Astrocyte (in vitro differentiated cells and primary cell): ENCODE data around the gene RBM38.

Experiments
- EZH2 ChIP-seq: IDR thresholded peaks from 2 replicates; pipeline ENCODE4 v1.6.1; 2012; ENCODE audit warnings: mild to moderate bottlenecking, low read length, inconsistent platforms; ENCODE audit not compliant: insufficient read depth
- TF ChIP-seq, protein P1 (sequence below): IDR thresholded peaks from 2 replicates; pipeline ENCODE4 v1.5.1; 2011; ENCODE audit warnings: low read depth, mild to moderate bottlenecking, inconsistent platforms, low read length, moderate library complexity; ENCODE audit not compliant: insufficient read depth

DNA sequence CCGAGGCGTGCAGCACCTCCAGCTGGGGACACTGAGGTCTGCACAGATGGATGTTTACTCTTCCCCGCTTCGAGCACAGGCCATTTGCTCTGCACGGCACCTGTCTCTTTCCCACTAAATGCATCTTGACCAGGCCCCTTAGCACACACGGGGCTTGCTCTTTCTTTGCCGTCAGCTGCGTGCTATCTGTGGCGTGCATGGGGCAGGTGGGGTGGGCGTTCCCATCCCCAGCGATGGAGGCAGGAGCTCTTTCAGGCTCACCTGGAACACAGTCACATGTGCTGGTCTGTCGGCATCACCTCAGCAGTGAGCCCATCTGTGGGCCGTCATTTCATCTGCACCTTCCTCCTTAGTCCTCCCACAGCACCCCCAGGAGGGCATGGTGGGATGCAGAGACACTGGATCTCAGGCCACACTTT is 35.1 kb downstream of the RBM38 start:
- TF ChIP-seq, protein P1, sequence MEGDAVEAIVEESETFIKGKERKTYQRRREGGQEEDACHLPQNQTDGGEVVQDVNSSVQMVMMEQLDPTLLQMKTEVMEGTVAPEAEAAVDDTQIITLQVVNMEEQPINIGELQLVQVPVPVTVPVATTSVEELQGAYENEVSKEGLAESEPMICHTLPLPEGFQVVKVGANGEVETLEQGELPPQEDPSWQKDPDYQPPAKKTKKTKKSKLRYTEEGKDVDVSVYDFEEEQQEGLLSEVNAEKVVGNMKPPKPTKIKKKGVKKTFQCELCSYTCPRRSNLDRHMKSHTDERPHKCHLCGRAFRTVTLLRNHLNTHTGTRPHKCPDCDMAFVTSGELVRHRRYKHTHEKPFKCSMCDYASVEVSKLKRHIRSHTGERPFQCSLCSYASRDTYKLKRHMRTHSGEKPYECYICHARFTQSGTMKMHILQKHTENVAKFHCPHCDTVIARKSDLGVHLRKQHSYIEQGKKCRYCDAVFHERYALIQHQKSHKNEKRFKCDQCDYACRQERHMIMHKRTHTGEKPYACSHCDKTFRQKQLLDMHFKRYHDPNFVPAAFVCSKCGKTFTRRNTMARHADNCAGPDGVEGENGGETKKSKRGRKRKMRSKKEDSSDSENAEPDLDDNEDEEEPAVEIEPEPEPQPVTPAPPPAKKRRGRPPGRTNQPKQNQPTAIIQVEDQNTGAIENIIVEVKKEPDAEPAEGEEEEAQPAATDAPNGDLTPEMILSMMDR, result no peak
- TF ChIP-seq EZH2, result no peak
